Measurements from ENCODE around the gene PRKAG2.
A peak's percentile ranks its signal among the peaks of the same experiment; 100 is the strongest.

The PRKAG2 gene

DNA sequence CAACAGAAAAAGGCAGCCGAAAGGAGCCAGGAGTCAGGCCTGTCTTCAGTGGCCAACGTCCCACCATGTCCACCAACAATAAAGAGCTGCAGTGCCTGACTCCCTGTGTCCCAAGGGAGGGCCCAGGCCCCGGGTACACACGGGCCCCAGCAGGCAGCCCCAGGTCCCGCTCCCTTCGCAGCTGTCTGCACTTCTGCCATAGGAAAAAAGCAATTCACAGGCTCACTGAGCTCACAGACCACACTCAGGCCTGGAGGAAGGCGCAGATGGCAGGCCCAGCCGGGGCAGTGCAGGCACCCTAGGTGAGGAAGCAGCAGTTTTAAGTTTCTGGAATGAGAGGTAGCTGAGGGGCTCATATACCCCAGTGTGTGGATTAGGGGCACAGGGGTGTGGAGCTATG lies 100.5 kb downstream of the PRKAG2 start:
- Histone ChIP-seq H3K4me3 (ENCODE audit: low read depth, low read length) (no peak overlapping the region), H3K4ac (ENCODE audit: low read depth, low read length) (no peak overlapping the region), H2AFZ (ENCODE audit: insufficient read depth, low read length, poor library complexity) (no peak overlapping the region), H4K91ac (ENCODE audit: low read depth, low read length) (no peak overlapping the region), H3K18ac (ENCODE audit: low read length) (no peak overlapping the region), H3K23ac (ENCODE audit: low read length) (no peak overlapping the region), H3K36me3 (ENCODE audit: control insufficient read depth in 1 of 2, insufficient read depth in 2 of 2, low read length in 2 of 2) (no peaks in the 10 kb centered on the region), H3K9ac (ENCODE audit: low read length) (no peak overlapping the region), H3K79me2 (ENCODE audit: control insufficient read depth, insufficient read depth, low read length, poor library complexity) (no peaks in the 10 kb centered on the region), H3K9me3 (ENCODE audit: insufficient read depth, low read depth, low read length) (peaks cover 5% of the 10 kb centered on the region), H3K14ac (ENCODE audit: low read length) (no peak overlapping the region), H2AK5ac (ENCODE audit: low read length) (no peak overlapping the region), H4K8ac (ENCODE audit: low read depth, low read length) (no peak overlapping the region), H3K27me3 (ENCODE audit: insufficient read depth, low read length) (no peaks in the 10 kb centered on the region), H3K4me2 (ENCODE audit: low read length) (no peak overlapping the region), H3K27ac (ENCODE audit: low read depth, low read length) (no peak overlapping the region), H2BK5ac (ENCODE audit: low read depth, low read length, poor library complexity) (no peak overlapping the region), H3K79me1 (ENCODE audit: low read length) (no peaks in the 10 kb centered on the region), H4K12ac (ENCODE audit: low read depth, low read length) (no peak overlapping the region), H2BK12ac (ENCODE audit: low read length) (no peak overlapping the region), H3K4me1 (ENCODE audit: control insufficient read depth in 1 of 2, insufficient read depth in 2 of 2, low read length in 2 of 2) (no peaks in the 10 kb centered on the region), H2BK120ac (ENCODE audit: insufficient read depth, low read length, poor library complexity) (no peak overlapping the region)
- no peak for DNase-seq
- no CpG with 5 or more reads among the region's 8 CpGs for WGBS (ENCODE audit: extremely low coverage, insufficient coverage, insufficient read length)

DNA sequence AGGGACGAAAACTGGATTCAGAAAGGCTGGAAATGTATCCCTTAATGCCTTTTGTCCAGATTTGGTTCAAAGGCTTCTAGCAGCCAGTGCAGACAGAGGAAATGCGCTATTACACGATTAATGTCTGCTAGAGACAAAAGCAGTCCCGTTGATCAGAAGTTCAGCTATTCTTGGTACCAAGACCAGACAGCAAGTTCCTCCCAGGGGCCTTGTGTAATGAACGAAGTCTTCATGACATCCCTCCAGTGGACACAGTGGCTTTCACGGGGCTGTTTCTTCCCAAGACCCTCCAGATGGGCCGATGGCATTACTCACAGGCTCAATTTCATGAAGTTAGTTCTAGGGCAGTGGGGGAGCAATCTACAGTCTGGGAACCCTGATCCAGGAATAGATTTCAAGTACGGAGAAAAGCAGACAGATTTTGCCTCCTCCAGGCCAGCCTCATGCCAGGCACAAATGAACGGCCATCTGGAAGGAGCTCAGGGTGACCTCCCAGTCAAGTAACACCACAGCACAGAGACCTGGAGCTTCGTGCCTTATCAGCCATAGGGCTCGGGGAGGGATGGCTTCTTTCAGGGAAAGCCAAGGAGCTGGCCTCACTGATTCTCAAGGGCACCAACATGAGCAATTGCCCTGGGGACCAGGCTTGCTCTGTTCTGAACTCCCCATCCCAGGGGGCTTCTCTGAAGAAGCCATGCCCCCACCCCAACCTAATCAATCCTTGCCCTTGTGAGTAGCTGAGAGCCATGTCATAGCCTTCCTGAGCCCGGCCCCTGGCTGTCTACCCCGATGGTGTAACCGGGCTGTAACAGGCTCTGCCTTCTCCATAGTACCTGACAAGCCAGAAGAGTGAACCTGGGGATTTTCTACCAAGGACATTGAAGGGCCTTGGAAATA lies 101.1 kb downstream of the PRKAG2 start:
- Histone ChIP-seq H2BK12ac (ENCODE audit: low read length) (no peak overlapping the region), H4K12ac (ENCODE audit: low read depth, low read length) (no peak overlapping the region), H3K9me3 (ENCODE audit: insufficient read depth, low read depth, low read length) (peaks cover 5% of the 10 kb centered on the region), H3K27ac (ENCODE audit: low read depth, low read length) (no peak overlapping the region), H3K27me3 (ENCODE audit: insufficient read depth, low read length) (no peaks in the 10 kb centered on the region), H3K4me3 (ENCODE audit: low read depth, low read length) (no peak overlapping the region), H2BK5ac (ENCODE audit: low read depth, low read length, poor library complexity) (no peak overlapping the region), H3K79me2 (ENCODE audit: control insufficient read depth, insufficient read depth, low read length, poor library complexity) (no peaks in the 10 kb centered on the region), H3K79me1 (ENCODE audit: low read length) (no peaks in the 10 kb centered on the region), H3K14ac (ENCODE audit: low read length) (no peak overlapping the region), H3K4ac (ENCODE audit: low read depth, low read length) (no peak overlapping the region), H3K23ac (ENCODE audit: low read length) (no peak overlapping the region), H3K18ac (ENCODE audit: low read length) (no peak overlapping the region), H3K9ac (ENCODE audit: low read length) (no peak overlapping the region), H4K8ac (ENCODE audit: low read depth, low read length) (no peak overlapping the region), H2BK120ac (ENCODE audit: insufficient read depth, low read length, poor library complexity) (no peak overlapping the region), H2AFZ (ENCODE audit: insufficient read depth, low read length, poor library complexity) (no peak overlapping the region), H4K91ac (ENCODE audit: low read depth, low read length) (no peak overlapping the region), H3K4me1 (ENCODE audit: control insufficient read depth in 1 of 2, insufficient read depth in 2 of 2, low read length in 2 of 2) (no peaks in the 10 kb centered on the region), H2AK5ac (ENCODE audit: low read length) (no peak overlapping the region), H3K36me3 (ENCODE audit: control insufficient read depth in 1 of 2, insufficient read depth in 2 of 2, low read length in 2 of 2) (no peaks in the 10 kb centered on the region), H3K4me2 (ENCODE audit: low read length) (no peak overlapping the region)
- no CpG with 5 or more reads among the region's 14 CpGs for WGBS (ENCODE audit: extremely low coverage, insufficient coverage, insufficient read length)
- DNase-seq, result no peak

GRCh38 chr7:151774951-151775350 lies 102.0 kb downstream of the PRKAG2 start:
- H3K9ac ChIP-seq (ENCODE audit: low read length), result no peak overlapping the region
- no peak overlapping the region for H2BK12ac ChIP-seq (ENCODE audit: low read length)
- no peaks in the 10 kb centered on the region for H3K79me2 ChIP-seq (ENCODE audit: control insufficient read depth, insufficient read depth, low read length, poor library complexity)
- WGBS (ENCODE audit: extremely low coverage, insufficient coverage, insufficient read length), result no CpG with 5 or more reads among the region's 8 CpGs
- no peaks in the 10 kb centered on the region for H3K36me3 ChIP-seq (ENCODE audit: control insufficient read depth in 1 of 2, insufficient read depth in 2 of 2, low read length in 2 of 2)
- H3K4me2 ChIP-seq (ENCODE audit: low read length), result no peak overlapping the region
- H3K4ac ChIP-seq (ENCODE audit: low read depth, low read length), result no peak overlapping the region
- no peak overlapping the region for H4K91ac ChIP-seq (ENCODE audit: low read depth, low read length)
- no peak overlapping the region for H3K14ac ChIP-seq (ENCODE audit: low read length)
- no peak overlapping the region for H3K4me3 ChIP-seq (ENCODE audit: low read depth, low read length)
- no peaks in the 10 kb centered on the region for H3K27me3 ChIP-seq (ENCODE audit: insufficient read depth, low read length)
- no peaks in the 10 kb centered on the region for H3K79me1 ChIP-seq (ENCODE audit: low read length)
- H3K9me3 ChIP-seq (ENCODE audit: insufficient read depth, low read depth, low read length), result peaks cover 5% of the 10 kb centered on the region
- H3K23ac ChIP-seq (ENCODE audit: low read length), result peak overlapping the region; percentile 50
- no peak overlapping the region for H4K8ac ChIP-seq (ENCODE audit: low read depth, low read length)
- no peak overlapping the region for H2BK5ac ChIP-seq (ENCODE audit: low read depth, low read length, poor library complexity)
- no peak overlapping the region for H3K18ac ChIP-seq (ENCODE audit: low read length)
- no peak overlapping the region for H2BK120ac ChIP-seq (ENCODE audit: insufficient read depth, low read length, poor library complexity)
- no peak overlapping the region for H2AFZ ChIP-seq (ENCODE audit: insufficient read depth, low read length, poor library complexity)
- H3K4me1 ChIP-seq (ENCODE audit: control insufficient read depth in 1 of 2, insufficient read depth in 2 of 2, low read length in 2 of 2), result no peaks in the 10 kb centered on the region
- H4K12ac ChIP-seq (ENCODE audit: low read depth, low read length), result no peak overlapping the region
- H2AK5ac ChIP-seq (ENCODE audit: low read length), result no peak overlapping the region
- H3K27ac ChIP-seq (ENCODE audit: low read depth, low read length), result no peak overlapping the region
- no peak for DNase-seq

- H3K36me3 ChIP-seq (ENCODE audit: control insufficient read depth in 1 of 2, insufficient read depth in 2 of 2, low read length in 2 of 2), result no peaks in the 10 kb centered on the region
- H3K18ac ChIP-seq (ENCODE audit: low read length), result no peak overlapping the region
- peaks cover 5% of the 10 kb centered on the region for H3K9me3 ChIP-seq (ENCODE audit: insufficient read depth, low read depth, low read length)
- H3K14ac ChIP-seq (ENCODE audit: low read length), result no peak overlapping the region
- no peak overlapping the region for H2BK120ac ChIP-seq (ENCODE audit: insufficient read depth, low read length, poor library complexity)
- H3K27ac ChIP-seq (ENCODE audit: low read depth, low read length), result no peak overlapping the region
- H3K9ac ChIP-seq (ENCODE audit: low read length), result no peak overlapping the region
- no peak overlapping the region for H3K4me3 ChIP-seq (ENCODE audit: low read depth, low read length)
- no peak overlapping the region for H3K23ac ChIP-seq (ENCODE audit: low read length)
- H2BK12ac ChIP-seq (ENCODE audit: low read length), result no peak overlapping the region
- no peak overlapping the region for H4K12ac ChIP-seq (ENCODE audit: low read depth, low read length)
- H4K8ac ChIP-seq (ENCODE audit: low read depth, low read length), result no peak overlapping the region
- H3K79me2 ChIP-seq (ENCODE audit: control insufficient read depth, insufficient read depth, low read length, poor library complexity), result no peaks in the 10 kb centered on the region
- no peaks in the 10 kb centered on the region for H3K27me3 ChIP-seq (ENCODE audit: insufficient read depth, low read length)
- no peak overlapping the region for H4K91ac ChIP-seq (ENCODE audit: low read depth, low read length)
- no peak overlapping the region for H3K4me2 ChIP-seq (ENCODE audit: low read length)
- H3K4me1 ChIP-seq (ENCODE audit: control insufficient read depth in 1 of 2, insufficient read depth in 2 of 2, low read length in 2 of 2), result no peaks in the 10 kb centered on the region
- no peak overlapping the region for H2AFZ ChIP-seq (ENCODE audit: insufficient read depth, low read length, poor library complexity)
- no peak overlapping the region for H2AK5ac ChIP-seq (ENCODE audit: low read length)
- no CpG with 5 or more reads among the region's 9 CpGs for WGBS (ENCODE audit: extremely low coverage, insufficient coverage, insufficient read length)
- H2BK5ac ChIP-seq (ENCODE audit: low read depth, low read length, poor library complexity), result no peak overlapping the region
- H3K79me1 ChIP-seq (ENCODE audit: low read length), result no peaks in the 10 kb centered on the region
- H3K4ac ChIP-seq (ENCODE audit: low read depth, low read length), result no peak overlapping the region
- no peak for DNase-seq
These were observed 103.1 kb downstream of the PRKAG2 start for GRCh38 chr7:151773797-151774196.

Data from trophoblast cell (in vitro differentiated cells and primary cell).